ENCODE results near the gene SDR42E2.

SDR42E2 gene

GRCh38 chr16:22220714-22221113 lies 58.4 kb downstream of the SDR42E2 start:
- H3K9me2 ChIP-seq (replicated peaks; ENCODE audit: insufficient read depth, low read length) = no peaks in the 10 kb centered on the region
- no peaks in the 10 kb centered on the region for H3K9me3 ChIP-seq (ENCODE audit: insufficient read depth, low read length)
- H4K20me1 ChIP-seq (ENCODE audit: low read depth, low read length) = no peaks in the 10 kb centered on the region
- TF ChIP-seq EZH2phosphoT487 (conservative IDR thresholded peaks at IDR 0.05; ENCODE audit: low read length) (no peak), CTCF (IDR thresholded peaks at IDR 0.05; ENCODE audit: insufficient read depth, low read length, poor library complexity, severe bottlenecking) (no peak)
- H3F3A ChIP-seq (ENCODE audit: insufficient read depth) = no peaks in the 10 kb centered on the region
- H2AFZ ChIP-seq (ENCODE audit: low read depth, low read length, severe bottlenecking) = no peak overlapping the region
- H3K36me3 ChIP-seq (ENCODE audit: low read length) = no peaks in the 10 kb centered on the region
- no peak overlapping the region for H3K9ac ChIP-seq (ENCODE audit: low read length)
- no peaks in the 10 kb centered on the region for H3K27me3 ChIP-seq (ENCODE audit: low read length)
- no peak overlapping the region for H3K4me2 ChIP-seq (ENCODE audit: low read depth, low read length, poor library complexity, severe bottlenecking)
- H3K27ac ChIP-seq (ENCODE audit: low read depth, low read length) = no peak overlapping the region
- H3K79me2 ChIP-seq (ENCODE audit: insufficient read depth, low read length) = peaks cover 4% of the 10 kb centered on the region; the same call in 1 of the 2 replicates
- no peak overlapping the region for H3K4me3 ChIP-seq (ENCODE audit: insufficient read depth, low read length, poor library complexity, severe bottlenecking)

GRCh38 chr16:22222006-22222405 lies 59.7 kb downstream of the SDR42E2 start:
- no peaks in the 10 kb centered on the region for H3K27me3 ChIP-seq (ENCODE audit: low read length)
- no peaks in the 10 kb centered on the region for H4K20me1 ChIP-seq (ENCODE audit: low read depth, low read length)
- H3K36me3 ChIP-seq (ENCODE audit: low read length) = no peaks in the 10 kb centered on the region
- H3K4me3 ChIP-seq (ENCODE audit: insufficient read depth, low read length, poor library complexity, severe bottlenecking) = no peak overlapping the region
- H3F3A ChIP-seq (ENCODE audit: insufficient read depth) = no peaks in the 10 kb centered on the region
- peaks cover 4% of the 10 kb centered on the region; the same call in 1 of the 2 replicates for H3K79me2 ChIP-seq (ENCODE audit: insufficient read depth, low read length)
- H3K9me3 ChIP-seq (ENCODE audit: insufficient read depth, low read length) = no peaks in the 10 kb centered on the region
- H3K27ac ChIP-seq (ENCODE audit: low read depth, low read length) = no peak overlapping the region
- H3K4me2 ChIP-seq (ENCODE audit: low read depth, low read length, poor library complexity, severe bottlenecking) = no peak overlapping the region
- H3K9ac ChIP-seq (ENCODE audit: low read length) = no peak overlapping the region
- H3K9me2 ChIP-seq (replicated peaks; ENCODE audit: insufficient read depth, low read length) = no peaks in the 10 kb centered on the region
- no peak for TF ChIP-seq CTCF (IDR thresholded peaks at IDR 0.05; ENCODE audit: insufficient read depth, low read length, poor library complexity, severe bottlenecking)
- TF ChIP-seq EZH2phosphoT487 (conservative IDR thresholded peaks at IDR 0.05; ENCODE audit: low read length) = no peak
- H2AFZ ChIP-seq (ENCODE audit: low read depth, low read length, severe bottlenecking) = no peak overlapping the region

GRCh38 chr16:22222998-22223397 lies 60.7 kb downstream of the SDR42E2 start:
- peaks cover 1% of the 10 kb centered on the region; the same call in 1 of the 2 replicates for H3K79me2 ChIP-seq (ENCODE audit: insufficient read depth, low read length)
- H3K27me3 ChIP-seq (ENCODE audit: low read length) = no peaks in the 10 kb centered on the region
- no peaks in the 10 kb centered on the region for H4K20me1 ChIP-seq (ENCODE audit: low read depth, low read length)
- no peak overlapping the region for H3K27ac ChIP-seq (ENCODE audit: low read depth, low read length)
- no peak overlapping the region for H3K4me3 ChIP-seq (ENCODE audit: insufficient read depth, low read length, poor library complexity, severe bottlenecking)
- H2AFZ ChIP-seq (ENCODE audit: low read depth, low read length, severe bottlenecking) = no peak overlapping the region
- no peak for TF ChIP-seq CTCF (IDR thresholded peaks at IDR 0.05; ENCODE audit: insufficient read depth, low read length, poor library complexity, severe bottlenecking)
- no peak for TF ChIP-seq EZH2phosphoT487 (conservative IDR thresholded peaks at IDR 0.05; ENCODE audit: low read length)
- H3K9ac ChIP-seq (ENCODE audit: low read length) = no peak overlapping the region
- no peaks in the 10 kb centered on the region for H3K36me3 ChIP-seq (ENCODE audit: low read length)
- no peaks in the 10 kb centered on the region for H3K9me3 ChIP-seq (ENCODE audit: insufficient read depth, low read length)
- no peaks in the 10 kb centered on the region for H3K9me2 ChIP-seq (replicated peaks; ENCODE audit: insufficient read depth, low read length)
- no peaks in the 10 kb centered on the region for H3F3A ChIP-seq (ENCODE audit: insufficient read depth)
- no peak overlapping the region for H3K4me2 ChIP-seq (ENCODE audit: low read depth, low read length, poor library complexity, severe bottlenecking)

Data from SU-DHL-6 (cell line).